Eye (tissue), 1 donor: Measurements from ENCODE around the gene MIB2.

Experiments used
- DNase-seq: peaks from one replicate; pipeline ENCODE4 v3.0.0-alpha.2; 2015

Gene MIB2

DNA sequence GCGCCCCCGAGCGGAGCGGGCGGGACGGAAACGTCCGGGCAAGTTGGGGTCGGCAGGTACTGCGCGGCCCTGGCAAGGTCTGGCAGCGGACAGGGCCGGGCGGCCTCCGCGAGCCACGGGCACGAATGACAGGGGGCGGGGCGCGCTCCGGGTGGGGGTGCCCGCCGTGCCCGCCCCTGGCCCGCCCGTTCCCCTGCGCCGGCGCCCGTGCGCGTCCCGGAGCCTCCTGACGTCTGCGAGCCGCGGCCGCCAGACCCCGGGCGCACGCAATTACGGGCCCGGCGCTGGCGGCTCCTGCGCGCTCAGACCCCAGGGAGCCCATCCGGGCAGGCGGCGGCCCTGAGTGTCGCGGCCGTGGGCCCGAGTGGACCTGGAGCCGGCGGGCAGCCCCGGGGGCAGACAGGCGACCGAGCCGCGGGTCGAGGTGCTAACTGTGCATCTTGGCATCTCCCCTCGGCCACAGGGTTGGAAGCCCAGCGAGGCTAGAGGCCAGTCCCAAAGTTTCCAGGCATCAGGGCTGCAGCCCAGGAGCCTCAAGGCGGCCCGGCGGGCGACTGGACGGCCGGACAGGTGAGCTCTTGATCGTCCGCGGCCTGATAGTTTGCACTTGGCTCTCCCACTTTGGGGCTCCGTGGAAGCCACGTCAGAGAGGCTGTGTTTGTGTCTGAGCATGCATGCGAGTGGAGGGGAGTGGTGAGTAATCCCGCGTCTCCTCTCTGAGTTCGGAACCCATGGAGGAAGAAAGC is 918 bp downstream of the MIB2 start:
- DNase-seq: no peak

DNA sequence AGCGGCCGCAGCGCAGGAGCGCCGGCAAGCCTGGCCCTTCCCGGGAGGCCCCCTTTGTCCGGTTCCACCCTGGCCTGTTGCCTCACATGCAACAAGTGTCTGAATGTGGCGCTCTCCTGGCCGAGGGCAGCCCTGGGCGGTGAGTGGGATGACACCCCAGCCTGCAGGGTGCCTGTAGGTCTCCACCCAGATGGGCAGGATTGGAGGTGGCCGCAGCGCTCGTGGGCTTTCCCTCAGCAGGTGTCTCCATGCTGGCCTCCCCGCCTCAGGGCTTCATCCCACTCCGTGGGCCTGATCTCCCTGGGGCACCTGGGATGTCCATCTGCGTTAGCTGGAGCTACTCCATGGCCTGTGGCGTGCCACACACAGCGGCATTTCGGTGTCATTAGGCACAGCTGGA is 1.5 kb downstream of the MIB2 start:
- no peak for DNase-seq

DNA sequence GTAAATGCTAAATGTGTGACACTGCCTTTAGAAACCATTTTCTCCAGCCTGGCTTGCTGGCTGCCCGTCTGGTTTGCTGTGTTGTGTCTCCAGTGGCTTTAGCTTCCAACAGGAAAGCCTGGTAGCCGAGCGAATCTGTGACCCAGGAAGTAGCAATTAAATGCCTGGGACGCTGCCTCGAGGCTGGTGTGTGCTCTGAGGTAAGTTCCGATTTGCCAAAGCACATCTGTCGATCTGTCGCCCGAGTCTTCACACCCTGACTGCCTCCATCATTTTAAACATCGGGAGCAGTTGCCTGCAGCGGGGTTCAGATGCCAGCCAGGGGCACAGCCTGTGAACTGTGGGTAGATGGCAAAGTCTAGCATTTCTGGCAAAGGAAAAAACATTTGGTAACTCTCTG is 2.2 kb downstream of the MIB2 start:
- no peak for DNase-seq

DNA sequence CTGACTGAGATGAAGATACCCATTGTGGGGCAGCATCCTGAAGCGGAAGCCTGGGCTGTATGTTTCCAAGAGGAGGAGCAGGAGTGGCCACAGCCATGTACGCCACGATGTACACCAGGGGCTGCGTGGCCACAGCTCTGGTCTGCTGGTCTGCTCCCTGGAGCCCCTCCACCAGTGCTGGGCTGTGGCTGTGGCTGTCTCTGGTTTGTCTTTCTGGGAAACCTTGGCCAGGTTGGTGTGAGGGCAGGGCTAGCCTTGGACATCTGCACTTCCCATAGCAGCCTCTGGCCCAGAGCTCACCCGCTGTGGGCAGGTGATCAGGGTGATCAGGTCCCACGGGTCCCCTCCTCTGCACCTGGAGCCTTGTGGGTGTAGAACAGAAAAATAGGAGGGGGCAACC is 2.6 kb downstream of the MIB2 start:
- DNase-seq: no peak

DNA sequence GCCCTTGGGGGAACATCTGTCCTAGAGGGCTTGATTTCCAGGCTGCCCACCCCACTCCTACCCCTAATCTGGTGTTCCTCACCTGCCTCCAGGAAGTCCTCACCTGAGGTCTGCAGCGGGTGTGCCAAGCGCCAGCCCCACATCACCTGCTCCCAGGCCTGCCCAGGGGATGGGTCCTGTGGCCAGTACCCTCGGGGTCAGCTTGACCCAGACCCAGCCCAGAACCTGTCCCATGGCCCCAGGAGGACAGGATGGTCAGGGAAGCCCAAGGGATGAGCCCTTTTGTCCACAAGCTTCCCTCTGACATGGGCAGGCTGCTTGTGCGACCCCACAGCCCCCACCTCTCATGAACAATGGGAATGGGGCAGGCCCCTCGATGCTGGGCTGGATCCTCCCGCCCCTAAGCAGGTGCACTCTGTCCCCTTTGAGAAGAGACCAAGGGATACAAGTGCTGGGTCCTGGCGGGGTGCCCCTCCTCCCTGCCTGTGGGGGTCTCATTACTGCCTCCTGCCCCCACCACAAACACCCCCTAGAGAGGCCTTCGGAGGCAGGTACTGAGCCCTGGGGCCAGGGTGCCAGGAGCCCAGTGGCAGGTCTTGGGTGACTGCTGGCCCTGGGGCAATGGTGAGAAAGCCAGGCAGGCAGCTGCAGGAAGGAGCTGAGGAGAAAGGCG is 3.2 kb downstream of the MIB2 start:
- DNase-seq: no peak

DNA sequence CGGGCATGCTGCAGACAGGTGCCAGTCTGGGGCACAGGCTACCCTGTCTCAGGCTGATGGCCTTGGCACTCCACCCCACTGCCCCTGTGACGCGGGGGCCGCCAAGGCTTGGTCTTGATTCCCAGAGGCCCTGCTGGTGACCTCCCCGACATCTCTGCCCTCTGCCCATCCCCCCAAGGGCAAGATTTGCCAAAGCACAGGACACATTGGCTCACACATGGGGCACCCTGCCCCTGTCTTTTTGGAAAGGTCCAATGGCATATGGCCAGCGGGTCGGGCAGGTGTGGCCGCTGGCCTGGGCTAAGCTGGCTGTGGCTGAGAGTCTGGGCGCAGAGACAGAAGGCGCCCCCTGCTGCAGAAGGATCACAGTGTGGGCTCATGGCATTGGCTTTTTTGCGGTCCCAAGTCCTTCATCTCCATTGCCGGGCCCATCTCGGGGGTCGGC is 4.6 kb downstream of the MIB2 start:
- DNase-seq: no peak

DNA sequence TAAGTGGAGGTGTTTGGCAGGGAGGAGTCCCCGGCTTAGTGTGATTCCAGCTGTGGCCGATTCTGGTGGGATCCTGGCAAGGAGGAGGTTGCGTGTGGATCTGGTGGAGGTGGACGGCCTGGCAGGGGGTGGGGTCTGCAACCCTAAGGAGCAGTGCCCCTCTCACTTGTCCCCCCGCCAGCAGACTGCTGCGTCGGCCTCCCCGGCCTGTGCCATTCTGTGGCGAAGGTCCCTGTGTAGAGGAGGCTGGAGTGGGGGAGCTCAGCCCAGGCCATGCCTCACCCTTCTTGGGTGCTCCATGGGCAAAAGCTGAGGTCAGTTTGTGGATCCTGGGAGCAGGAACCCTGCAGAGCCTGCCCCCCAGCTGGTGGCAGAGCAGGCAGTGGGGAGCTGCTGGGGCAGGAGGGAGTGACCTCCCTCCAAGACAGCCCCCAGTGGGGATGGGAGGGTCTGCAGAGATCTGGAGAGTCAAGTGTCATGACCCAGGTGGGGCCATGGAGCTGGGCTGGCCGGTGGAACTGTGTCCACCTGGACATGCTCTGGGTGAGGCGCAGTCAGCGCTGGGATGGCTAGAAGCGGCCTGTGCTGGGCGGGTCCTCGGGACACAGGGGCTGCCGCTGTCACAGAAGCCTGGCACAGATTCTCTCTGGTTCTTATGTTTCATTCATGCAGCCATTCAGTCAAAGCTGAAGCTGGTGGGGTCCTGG is 5.3 kb downstream of the MIB2 start:
- DNase-seq: no peak

DNA sequence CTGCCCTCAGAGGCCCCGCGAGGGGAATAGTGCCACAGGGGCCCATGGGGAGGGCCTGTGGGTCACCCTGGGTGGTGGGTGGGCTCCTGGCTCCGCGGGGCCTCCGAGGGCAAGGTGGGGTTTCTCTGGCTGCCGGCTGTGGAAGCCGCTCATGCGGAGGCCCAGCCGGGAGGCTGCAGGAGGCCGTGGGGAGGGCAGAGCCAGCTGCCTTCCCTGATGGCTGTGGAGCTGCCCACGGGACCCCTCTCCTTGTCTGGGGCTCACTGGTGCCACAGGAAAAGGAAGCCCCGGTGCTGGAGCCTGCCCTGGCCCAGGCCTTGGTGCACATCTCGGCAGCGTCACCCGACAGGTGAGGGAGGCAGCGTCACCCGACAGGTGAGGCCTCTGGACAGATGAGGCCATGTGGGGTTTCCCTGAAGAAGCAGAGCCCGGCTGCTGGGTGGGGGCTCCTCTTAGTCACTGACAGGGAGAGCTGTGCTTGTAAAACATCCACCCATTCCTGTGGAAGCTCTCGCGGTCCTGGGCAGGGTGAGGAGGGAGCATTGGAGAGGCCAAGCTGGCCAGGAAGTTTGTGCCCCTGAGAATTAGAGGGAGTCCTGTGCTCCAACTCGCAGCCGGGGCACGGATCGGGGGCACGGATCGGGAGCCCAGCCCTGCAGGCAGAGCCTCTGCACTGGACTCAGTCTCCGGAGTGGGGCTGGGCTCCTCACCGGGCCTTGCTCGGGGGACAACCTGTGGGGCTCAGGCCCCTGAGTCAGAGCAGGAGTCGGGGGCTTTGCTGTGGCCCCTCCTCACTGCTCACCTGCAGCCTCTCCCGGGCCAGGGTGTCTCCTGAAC is 6.1 kb downstream of the MIB2 start:
- no peak for DNase-seq

DNA sequence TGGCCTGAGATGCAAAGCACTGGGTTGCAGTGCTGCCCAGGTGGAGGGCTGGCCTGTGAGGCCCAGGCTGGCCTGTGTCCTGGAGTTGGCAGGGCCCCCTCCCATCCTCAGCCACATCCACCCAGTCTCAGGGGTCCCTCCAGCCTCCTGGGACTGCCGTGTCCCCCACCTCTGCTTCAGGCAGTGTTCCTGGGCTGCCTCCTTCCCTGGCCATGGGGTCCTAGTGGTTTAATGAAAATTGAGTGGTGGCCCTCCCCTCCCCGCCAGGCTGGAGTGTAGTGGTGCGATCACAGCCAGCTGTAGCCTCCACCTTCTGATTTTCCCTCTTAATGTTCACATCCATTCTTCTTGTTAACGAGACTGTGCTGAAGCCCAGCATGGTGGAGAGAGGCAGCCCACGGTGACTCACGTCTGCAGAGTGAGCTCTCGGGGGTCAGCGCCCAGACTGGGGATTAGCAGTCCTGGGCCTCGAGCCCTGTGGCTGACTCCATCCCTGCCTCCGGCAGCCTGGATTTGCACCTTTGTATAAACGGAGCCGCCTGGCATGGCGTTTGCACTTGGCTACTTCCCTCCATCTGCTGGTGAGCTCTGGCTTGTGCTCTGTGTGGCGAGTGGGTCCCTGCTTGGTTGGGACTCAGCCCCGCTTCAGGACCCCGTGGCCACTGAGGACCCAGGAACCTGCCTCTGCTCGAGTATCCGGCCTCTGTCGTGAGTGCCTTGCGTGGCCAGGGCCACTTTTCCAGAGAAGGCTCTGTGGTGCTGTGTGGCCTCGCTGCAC is 6.9 kb downstream of the MIB2 start:
- DNase-seq: no peak

DNA sequence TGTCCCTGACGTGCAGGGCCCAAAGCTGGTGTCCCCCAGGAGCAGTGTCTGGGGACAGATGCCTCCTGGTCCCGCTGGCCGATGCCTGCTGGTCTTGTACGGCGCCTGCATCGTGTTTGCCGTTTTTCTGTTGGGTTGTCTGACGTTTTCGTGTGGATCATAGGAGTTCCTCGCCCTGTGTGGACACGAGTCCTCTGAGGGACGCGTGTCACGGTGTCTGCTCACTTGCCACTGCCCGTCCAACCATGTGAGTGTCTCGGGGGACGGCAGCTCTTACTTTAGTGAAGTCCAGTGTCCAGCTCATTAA is 7.4 kb downstream of the MIB2 start:
- DNase-seq: no peak

DNA sequence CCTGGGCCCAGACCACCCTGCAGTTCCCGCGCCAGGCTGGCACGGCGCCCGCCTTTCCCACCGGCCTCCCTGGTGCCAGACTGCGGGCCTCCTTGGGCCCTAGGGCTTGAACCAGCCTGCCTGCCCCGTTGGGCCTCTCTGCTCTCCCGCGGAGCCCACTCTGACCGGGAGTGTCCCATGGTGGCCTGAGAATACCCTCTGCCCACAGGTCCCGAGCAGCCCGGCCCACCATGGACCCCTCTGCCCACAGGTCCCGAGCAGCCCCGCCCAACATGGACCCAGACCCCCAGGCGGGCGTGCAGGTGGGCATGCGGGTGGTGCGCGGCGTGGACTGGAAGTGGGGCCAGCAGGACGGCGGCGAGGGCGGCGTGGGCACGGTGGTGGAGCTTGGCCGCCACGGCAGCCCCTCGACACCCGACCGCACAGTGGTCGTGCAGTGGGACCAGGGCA is 7.9 kb downstream of the MIB2 start:
- DNase-seq: no peak

DNA sequence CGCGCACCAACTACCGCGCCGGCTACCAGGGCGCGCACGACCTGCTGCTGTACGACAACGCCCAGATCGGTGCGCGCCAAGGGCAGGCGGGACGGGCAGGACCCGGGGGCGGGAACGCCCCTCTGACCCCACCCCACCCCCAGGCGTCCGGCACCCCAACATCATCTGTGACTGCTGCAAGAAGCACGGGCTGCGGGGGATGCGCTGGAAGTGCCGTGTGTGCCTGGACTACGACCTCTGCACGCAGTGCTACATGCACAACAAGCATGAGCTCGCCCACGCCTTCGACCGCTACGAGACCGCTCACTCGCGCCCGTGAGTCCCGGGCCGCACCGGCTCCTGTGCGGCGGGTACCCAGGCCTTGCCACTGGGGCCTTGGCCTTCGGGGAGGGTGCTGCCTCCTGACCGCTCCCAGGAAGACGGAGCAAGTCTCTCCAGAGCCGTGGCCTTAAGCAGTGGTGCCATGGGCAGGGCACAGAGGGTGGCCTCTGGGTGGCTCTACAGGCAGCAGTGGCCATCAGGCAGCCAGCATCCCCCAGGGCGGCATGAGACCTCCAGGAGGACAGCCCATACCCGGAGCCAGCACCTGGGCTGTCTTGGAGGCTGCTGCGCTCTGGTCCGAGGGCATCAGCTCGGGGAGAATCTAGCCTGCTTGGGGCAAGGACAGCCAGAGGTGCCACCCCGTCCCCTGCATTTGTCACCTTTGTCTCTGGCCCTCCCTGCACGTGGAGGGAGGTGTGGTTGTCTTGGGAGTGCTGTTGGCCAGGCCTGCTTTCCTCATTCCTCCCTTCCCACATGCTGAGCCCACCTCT is 8.5 kb downstream of the MIB2 start:
- DNase-seq: no peak

DNA sequence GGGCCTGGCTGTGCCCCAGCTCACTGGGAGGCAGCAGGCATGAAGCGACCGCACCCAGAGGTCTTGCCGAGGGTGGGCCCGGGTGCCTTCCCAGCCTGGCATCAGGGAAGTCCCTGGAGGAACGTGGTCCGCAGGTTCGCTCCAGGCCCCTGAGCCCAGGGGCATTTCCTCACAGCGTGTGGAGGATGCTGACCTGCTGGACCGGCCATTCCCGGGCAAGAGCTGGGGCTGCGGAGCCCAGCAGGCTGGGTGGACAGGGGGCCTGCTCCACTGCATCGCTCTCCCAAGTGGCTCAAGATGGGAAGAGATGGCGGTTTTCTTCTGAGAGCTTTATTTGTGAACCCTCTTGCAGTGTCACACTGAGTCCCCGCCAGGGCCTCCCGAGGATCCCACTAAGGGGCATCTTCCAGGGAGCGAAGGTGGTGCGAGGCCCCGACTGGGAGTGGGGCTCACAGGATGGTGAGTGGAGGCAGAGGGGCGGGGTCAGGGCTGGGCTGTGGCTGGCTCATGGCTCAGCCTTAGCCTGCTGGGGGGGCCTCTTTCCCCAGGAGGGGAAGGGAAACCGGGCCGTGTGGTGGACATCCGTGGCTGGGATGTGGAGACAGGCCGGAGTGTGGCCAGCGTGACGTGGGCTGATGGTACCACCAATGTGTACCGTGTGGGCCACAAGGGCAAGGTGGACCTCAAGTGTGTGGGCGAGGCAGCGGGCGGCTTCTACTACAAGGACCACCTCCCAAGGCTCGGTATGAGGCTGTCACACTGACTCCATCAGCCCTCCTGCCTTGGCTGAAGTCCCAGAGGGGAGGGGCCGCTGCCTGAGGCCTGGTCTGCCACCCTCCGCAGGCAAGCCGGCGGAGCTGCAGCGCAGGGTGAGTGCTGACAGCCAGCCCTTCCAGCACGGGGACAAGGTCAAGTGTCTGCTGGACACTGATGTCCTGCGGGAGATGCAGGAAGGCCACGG is 9.4 kb downstream of the MIB2 start:
- no peak for DNase-seq

DNA sequence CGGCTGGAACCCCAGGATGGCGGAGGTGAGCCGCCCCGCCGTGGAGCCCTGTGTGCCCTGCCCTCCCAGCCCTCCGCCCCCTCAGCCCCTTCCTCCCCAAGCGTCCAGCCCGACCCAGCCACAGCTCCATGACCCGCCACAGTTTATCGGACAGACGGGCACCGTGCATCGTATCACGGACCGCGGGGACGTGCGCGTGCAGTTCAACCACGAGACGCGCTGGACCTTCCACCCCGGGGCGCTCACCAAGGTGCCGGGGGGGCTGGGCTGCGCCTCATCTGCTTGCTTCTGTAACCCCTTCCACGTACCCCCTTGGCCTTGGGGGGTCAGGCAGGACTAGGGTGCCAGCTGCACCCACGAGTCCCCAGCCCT is 10.1 kb downstream of the MIB2 start:
- DNase-seq: no peak

DNA sequence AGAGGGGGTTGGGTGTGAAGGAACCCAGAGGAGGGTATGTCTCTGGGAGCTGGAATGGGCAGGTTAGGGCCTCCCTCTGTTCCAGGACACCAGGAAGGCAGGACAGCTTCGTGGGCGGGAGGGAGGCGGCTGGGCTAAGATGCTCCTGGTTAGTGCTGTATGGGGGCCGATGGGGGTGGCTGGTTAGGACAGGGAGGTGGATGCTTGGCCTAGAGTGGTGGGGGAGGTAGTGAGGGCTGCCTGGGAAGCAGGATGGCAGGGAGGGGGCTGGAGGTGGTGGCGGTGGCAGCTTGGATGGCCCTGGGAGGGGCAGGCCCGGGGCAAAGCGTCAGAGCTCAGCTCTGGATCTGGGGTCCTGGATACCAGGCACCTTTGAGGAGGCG is 10.5 kb downstream of the MIB2 start:
- no peak for DNase-seq

DNA sequence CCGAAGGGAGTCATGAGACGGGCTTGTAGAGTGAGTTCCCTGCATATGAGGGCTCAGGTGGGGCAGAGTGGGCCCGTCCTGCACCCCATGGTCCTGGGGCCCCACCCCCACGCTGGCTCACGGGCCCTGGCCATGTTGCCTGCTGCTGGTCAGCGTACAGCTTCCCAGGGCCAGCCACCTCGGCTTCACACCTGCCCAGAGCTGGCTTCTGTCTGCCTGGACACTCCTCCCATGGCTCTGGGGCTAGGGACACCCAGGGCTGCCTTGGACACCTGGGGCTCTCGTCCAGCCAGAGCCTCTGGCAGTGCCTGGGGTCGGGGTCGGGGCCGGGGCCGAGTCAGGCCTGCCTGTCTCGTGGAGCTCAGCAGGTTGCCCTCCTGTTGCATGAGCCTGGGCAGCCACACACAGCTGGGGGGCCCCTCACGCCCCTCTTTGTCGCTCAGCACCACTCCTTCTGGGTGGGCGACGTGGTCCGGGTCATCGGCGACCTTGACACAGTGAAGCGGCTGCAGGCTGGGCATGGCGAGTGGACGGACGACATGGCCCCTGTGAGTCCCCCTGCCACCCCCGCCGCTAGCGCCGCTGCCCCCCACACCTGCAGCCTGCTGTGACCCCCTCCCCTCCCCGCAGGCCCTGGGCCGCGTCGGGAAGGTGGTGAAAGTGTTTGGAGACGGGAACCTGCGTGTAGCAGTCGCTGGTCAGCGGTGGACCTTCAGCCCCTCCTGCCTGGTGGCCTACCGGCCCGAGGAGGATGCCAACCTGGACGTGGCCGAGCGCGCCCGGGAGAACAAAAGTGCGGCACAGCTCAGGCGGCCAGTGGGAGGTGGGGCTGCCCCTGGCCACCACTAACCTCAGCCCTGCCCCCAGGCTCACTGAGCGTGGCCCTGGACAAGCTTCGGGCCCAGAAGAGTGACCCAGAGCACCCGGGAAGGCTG is 11.2 kb downstream of the MIB2 start:
- DNase-seq: no peak

DNA sequence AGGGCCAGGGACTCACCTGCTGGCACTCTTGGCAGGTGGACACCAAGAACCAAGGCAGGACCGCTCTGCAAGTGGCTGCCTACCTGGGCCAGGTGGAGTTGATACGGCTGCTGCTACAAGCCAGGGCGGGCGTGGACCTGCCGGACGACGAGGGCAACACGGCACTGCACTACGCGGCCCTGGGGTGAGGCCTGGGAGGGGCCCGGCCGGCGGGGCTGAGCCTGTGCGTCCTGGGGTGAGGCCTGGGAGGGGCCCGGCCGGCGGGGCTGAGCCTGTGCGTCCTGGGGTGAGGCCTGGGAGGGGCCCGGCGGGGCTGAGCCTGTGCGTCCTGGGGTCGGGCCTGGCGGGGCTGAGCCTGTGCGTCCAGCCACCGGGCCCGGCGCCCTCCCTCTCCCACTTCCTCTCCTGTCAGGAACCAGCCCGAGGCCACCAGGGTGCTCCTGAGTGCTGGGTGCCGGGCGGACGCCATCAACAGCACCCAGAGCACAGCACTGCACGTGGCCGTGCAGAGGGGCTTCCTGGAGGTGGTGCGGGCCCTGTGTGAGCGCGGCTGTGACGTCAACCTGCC is 12.0 kb downstream of the MIB2 start:
- no peak for DNase-seq

DNA sequence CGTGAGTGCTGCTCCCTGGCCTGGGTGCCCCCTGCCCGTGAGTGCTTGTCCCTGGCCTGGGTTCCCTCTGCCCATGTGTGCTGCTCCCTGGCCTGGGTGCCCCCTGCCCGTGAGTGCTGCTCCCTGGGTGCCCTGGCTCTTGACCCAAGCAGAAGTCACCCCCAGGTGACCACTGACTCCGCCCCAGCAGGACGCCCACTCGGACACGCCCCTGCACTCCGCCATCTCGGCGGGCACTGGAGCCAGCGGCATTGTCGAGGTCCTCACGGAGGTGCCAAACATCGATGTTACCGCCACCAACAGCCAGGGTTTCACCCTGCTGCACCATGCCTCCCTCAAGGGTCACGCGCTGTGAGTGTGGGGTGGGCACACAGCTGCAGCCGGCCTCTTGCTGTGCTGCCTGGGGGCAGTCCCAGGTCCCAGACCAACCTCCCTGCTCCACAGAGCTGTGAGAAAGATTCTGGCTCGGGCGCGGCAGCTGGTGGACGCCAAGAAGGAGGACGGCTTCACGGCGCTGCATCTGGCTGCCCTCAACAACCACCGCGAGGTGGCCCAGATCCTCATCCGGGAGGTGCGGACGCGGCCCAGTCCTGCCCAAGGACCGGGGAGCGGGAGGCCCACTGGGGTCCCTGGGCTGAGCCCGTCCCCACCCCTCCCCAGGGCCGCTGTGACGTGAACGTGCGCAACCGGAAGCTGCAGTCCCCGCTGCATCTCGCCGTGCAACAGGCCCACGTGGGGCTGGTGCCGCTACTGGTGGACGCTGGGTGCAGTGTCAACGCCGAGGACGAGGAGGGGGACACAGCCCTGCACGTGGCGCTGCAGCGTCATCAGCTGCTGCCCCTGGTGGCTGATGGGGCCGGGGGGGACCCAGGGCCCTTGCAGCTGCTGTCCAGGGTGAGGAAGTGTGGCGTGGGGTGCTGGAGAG is 12.8 kb downstream of the MIB2 start:
- no peak for DNase-seq
